Spinal cord (tissue), 10 donors: Measurements from ENCODE around the gene ZNF837. TPM values are rescaled to one million over a fixed set of nuclear protein-coding genes. Genes with fewer than 3 reads are reported as not detected.
"Not testable (repeated sequence)": the region's sequence is repeated elsewhere in the genome, so short reads cannot be mapped to it uniquely, and the experiment has no call there.

Experiments
- DNase-seq, 6 donors: peaks; one replicate each; pipeline versions ENCODE4 v3.0.0 to v3.0.0-alpha.2; 2013 to 2015; ENCODE audit warnings: low spot score in 6 of 6, low read depth in 4 of 6
- H3K27ac ChIP-seq: one replicate; pipeline ENCODE4 v1.5.1; 2013; ENCODE audit warnings: low read depth, low read length, control low read depth
- H3K27me3 ChIP-seq: one replicate; pipeline ENCODE4 v1.6.1; 2013; ENCODE audit warnings: low read length; ENCODE audit not compliant: control insufficient read depth, insufficient read depth
- H3K36me3 ChIP-seq: one replicate; pipeline ENCODE4 v1.6.1; 2013; ENCODE audit warnings: low read length; ENCODE audit not compliant: control insufficient read depth, insufficient read depth
- H3K4me1 ChIP-seq: one replicate; pipeline ENCODE4 v1.6.1; 2013; ENCODE audit warnings: low read length; ENCODE audit not compliant: control insufficient read depth, insufficient read depth
- H3K4me3 ChIP-seq: one replicate; pipeline ENCODE4 v1.5.1; 2013; ENCODE audit warnings: low read depth, low read length, control low read depth
- H3K9me3 ChIP-seq: one replicate; pipeline ENCODE4 v1.6.1; 2013; ENCODE audit warnings: low read length; ENCODE audit not compliant: control insufficient read depth, insufficient read depth
- WGBS: methylation state at CpG from one replicate; pipeline ENCODE4 v1.1.5; 2013; ENCODE audit warnings: missing lambda C conversion rate; ENCODE audit not compliant: insufficient coverage; 5-methylcytosine and 5-hydroxymethylcytosine counted together
- polyA plus RNA-seq, 2 donors: library from polyadenylated mRNA; unstranded; fragments of 120-200 nt; gene quantifications; one replicate each; pipeline ENCODE4 v1.2.1, GENCODE V29; 2013; ENCODE audit not compliant: insufficient read length in 2 of 2
- total RNA-seq, 2 donors: library from RNA; depleted of rRNA in 1 of 2; stranded (reverse); fragments of 120-200 nt in 1 of 2; fragments of >200 nt in 1 of 2; gene quantifications; one replicate each; pipeline versions ENCODE4 v1.2.3 to v1.2.4, GENCODE V29; 2013 to 2014
- donor health status: healthy.

ZNF837 gene
- total and polyA plus RNA-seq, 4 donors: 0.99 to 3.2 (median 2.4) TPM

GRCh38 chr19:58351990-58352755 is 28.7 kb downstream of the ZNF837 start:
- peaks cover 48% of the 10 kb centered on the region for H3K36me3 ChIP-seq
- peaks cover 48% of the 10 kb centered on the region for H3K27me3 ChIP-seq
- H3K4me3 ChIP-seq: no peak overlapping the region
- no peak for DNase-seq
- WGBS: 82% methylated on average over 20 of the region's 23 CpGs
- no peak overlapping the region for H3K27ac ChIP-seq
- no peaks in the 10 kb centered on the region for H3K9me3 ChIP-seq
- peaks cover 30% of the 10 kb centered on the region for H3K4me1 ChIP-seq

- no peaks in the 10 kb centered on the region for H3K9me3 ChIP-seq
- no peak for DNase-seq
- no peak overlapping the region for H3K4me3 ChIP-seq
- H3K36me3 ChIP-seq: peaks cover 41% of the 10 kb centered on the region
- peaks cover 31% of the 10 kb centered on the region for H3K4me1 ChIP-seq
- no peak overlapping the region for H3K27ac ChIP-seq
- peaks cover 54% of the 10 kb centered on the region for H3K27me3 ChIP-seq
- WGBS: 84% methylated on average over 7 of the region's 9 CpGs
Observed at GRCh38 chr19:58351558-58351878, 29.3 kb downstream of the ZNF837 start.

- Histone ChIP-seq H3K27ac (no peak overlapping the region), H3K36me3 (peaks cover 36% of the 10 kb centered on the region), H3K4me3 (no peak overlapping the region), H3K27me3 (peaks cover 57% of the 10 kb centered on the region), H3K9me3 (no peaks in the 10 kb centered on the region), H3K4me1 (peaks cover 31% of the 10 kb centered on the region)
- WGBS: 70% methylated on average over 33 of the region's 34 CpGs
- DNase-seq: no peak
Observed at GRCh38 chr19:58350871-58351557, 29.8 kb downstream of the ZNF837 start.

- Histone ChIP-seq H3K4me3 (no peak overlapping the region), H3K4me1 (peaks cover 28% of the 10 kb centered on the region), H3K36me3 (peaks cover 29% of the 10 kb centered on the region), H3K27ac (no peak overlapping the region), H3K27me3 (peaks cover 57% of the 10 kb centered on the region), H3K9me3 (no peaks in the 10 kb centered on the region)
- peak in 2 of 6 donors; percentile 34 to 45 for DNase-seq
- WGBS: 6% methylated on average over 83 of the region's 84 CpGs
Observed at GRCh38 chr19:58350001-58350861, 30.6 kb downstream of the ZNF837 start.

- peaks cover 28% of the 10 kb centered on the region for H3K4me1 ChIP-seq
- H3K4me3 ChIP-seq: no peak overlapping the region
- no peak for DNase-seq
- peaks cover 60% of the 10 kb centered on the region for H3K27me3 ChIP-seq
- WGBS: 38% methylated on average over 8 of the region's 8 CpGs
- peaks cover 27% of the 10 kb centered on the region for H3K36me3 ChIP-seq
- no peak overlapping the region for H3K27ac ChIP-seq
- no peaks in the 10 kb centered on the region for H3K9me3 ChIP-seq
Observed at GRCh38 chr19:58349590-58349989, 31.2 kb downstream of the ZNF837 start.

GRCh38 chr19:58348080-58348479 is 32.8 kb downstream of the ZNF837 start:
- H3K27ac ChIP-seq, H3K9me3 ChIP-seq, DNase-seq: not testable (repeated sequence)
- WGBS: 46% methylated on average over 2 of the region's 12 CpGs
- peaks cover 60% of the 10 kb centered on the region for H3K27me3 ChIP-seq
- H3K4me1 ChIP-seq: peaks cover 28% of the 10 kb centered on the region
- H3K36me3 ChIP-seq: peaks cover 13% of the 10 kb centered on the region
- H3K4me3 ChIP-seq: peak overlapping the region; percentile 50

- Histone ChIP-seq H3K27me3 (peaks cover 60% of the 10 kb centered on the region), H3K36me3 (peaks cover 12% of the 10 kb centered on the region), H3K4me1 (peaks cover 28% of the 10 kb centered on the region), H3K27ac (no peak overlapping the region), H3K9me3 (no peaks in the 10 kb centered on the region), H3K4me3 (peak overlapping the region; percentile 60)
- DNase-seq: peak in 3 of 6 donors; percentile 17 to 78 (median 76)
- under 1% methylated on average over 75 of the region's 82 CpGs for WGBS
Observed at GRCh38 chr19:58346961-58347929, 33.6 kb downstream of the ZNF837 start.

- Histone ChIP-seq H3K27ac (no peak overlapping the region), H3K36me3 (peaks cover 7% of the 10 kb centered on the region), H3K4me3 (no peak overlapping the region), H3K27me3 (peaks cover 48% of the 10 kb centered on the region), H3K4me1 (peaks cover 24% of the 10 kb centered on the region), H3K9me3 (no peaks in the 10 kb centered on the region)
- WGBS: 70% methylated on average over 3 of the region's 5 CpGs
- DNase-seq: no peak
Observed at GRCh38 chr19:58345558-58345957, 35.3 kb downstream of the ZNF837 start.
